Endothelial cell (in vitro differentiated cells): Measurements from ENCODE around the gene LCOR. TPM values are rescaled to one million over a fixed set of nuclear protein-coding genes. Genes with fewer than 3 reads are reported as not detected.

Experiments
- DNase-seq: peaks from one replicate; pipeline ENCODE4 v3.0.0; 2021; ENCODE audit warnings: low spot score
- H3K27ac Mint-ChIP-seq: one replicate; pipeline ENCODE4 v1.8.0; 2021; ENCODE audit warnings: mixed read lengths, inconsistent platforms; ENCODE audit not compliant: unreplicated experiment
- H3K27me3 Mint-ChIP-seq: one replicate; pipeline ENCODE4 v1.8.0; 2021; ENCODE audit warnings: mild to moderate bottlenecking, moderate library complexity, mixed read lengths, inconsistent platforms; ENCODE audit not compliant: unreplicated experiment
- H3K36me3 Mint-ChIP-seq: one replicate; pipeline ENCODE4 v1.8.0; 2021; ENCODE audit warnings: mild to moderate bottlenecking, low read depth, mixed read lengths, inconsistent platforms; ENCODE audit not compliant: unreplicated experiment
- H3K4me1 Mint-ChIP-seq: one replicate; pipeline ENCODE4 v1.8.0; 2021; ENCODE audit warnings: mild to moderate bottlenecking, mixed read lengths, inconsistent platforms; ENCODE audit not compliant: unreplicated experiment
- H3K4me3 Mint-ChIP-seq: one replicate; pipeline ENCODE4 v1.8.0; 2021; ENCODE audit warnings: mild to moderate bottlenecking, mixed read lengths, inconsistent platforms; ENCODE audit not compliant: unreplicated experiment
- H3K9me3 Mint-ChIP-seq: one replicate; pipeline ENCODE4 v1.8.0; 2021; ENCODE audit warnings: mixed read lengths, inconsistent platforms; ENCODE audit not compliant: unreplicated experiment
- total RNA-seq: library from RNA; stranded (reverse); fragmentation: NEBNext Ultra II Directional; extraction: Animal tissue kit (Norgen Biotek cat#: 25700); gene quantifications from one replicate; pipeline ENCODE4 v1.2.1, GENCODE V29; 2021; ENCODE audit not compliant: unreplicated experiment
- TF ChIP-seq, protein P1 (sequence below): fragments of 200-600 bp; sonication (generic); IDR thresholded peaks from one replicate; pipeline ENCODE4 v1.5.0; 2021; ENCODE audit warnings: antibody characterized with exemption; ENCODE audit not compliant: unreplicated experiment

Gene LCOR
- total RNA-seq, 1 donor from 2014 or later = 36.6 TPM

DNA sequence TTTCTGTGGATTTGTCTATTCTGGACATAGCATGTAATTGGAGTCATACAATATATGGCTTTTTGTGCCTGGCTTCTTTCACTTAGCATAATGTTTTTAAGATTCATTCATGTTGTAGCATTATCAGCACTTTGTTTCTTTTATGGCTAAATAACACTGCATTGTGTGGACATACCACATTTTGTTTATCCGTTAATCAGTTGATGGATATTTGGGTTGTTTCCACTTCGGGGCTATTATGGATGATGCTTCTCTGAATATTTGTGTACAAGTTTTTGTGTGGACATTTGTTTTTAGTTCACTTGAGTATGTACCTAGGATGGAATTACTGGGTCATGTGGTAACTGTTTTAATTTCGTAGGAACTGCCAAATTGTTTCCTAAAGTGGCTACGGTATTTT lies 6.4 kb downstream of the LCOR start:
- Mint-ChIP-seq H3K27me3 (peaks cover 7% of the 10 kb centered on the region), H3K4me3 (no peak overlapping the region), H3K27ac (no peak overlapping the region), H3K9me3 (no peaks in the 10 kb centered on the region), H3K36me3 (peaks cover 5% of the 10 kb centered on the region), H3K4me1 (peaks cover 26% of the 10 kb centered on the region)
- TF ChIP-seq, protein P1, sequence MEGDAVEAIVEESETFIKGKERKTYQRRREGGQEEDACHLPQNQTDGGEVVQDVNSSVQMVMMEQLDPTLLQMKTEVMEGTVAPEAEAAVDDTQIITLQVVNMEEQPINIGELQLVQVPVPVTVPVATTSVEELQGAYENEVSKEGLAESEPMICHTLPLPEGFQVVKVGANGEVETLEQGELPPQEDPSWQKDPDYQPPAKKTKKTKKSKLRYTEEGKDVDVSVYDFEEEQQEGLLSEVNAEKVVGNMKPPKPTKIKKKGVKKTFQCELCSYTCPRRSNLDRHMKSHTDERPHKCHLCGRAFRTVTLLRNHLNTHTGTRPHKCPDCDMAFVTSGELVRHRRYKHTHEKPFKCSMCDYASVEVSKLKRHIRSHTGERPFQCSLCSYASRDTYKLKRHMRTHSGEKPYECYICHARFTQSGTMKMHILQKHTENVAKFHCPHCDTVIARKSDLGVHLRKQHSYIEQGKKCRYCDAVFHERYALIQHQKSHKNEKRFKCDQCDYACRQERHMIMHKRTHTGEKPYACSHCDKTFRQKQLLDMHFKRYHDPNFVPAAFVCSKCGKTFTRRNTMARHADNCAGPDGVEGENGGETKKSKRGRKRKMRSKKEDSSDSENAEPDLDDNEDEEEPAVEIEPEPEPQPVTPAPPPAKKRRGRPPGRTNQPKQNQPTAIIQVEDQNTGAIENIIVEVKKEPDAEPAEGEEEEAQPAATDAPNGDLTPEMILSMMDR = no peak
- DNase-seq = no peak

DNA sequence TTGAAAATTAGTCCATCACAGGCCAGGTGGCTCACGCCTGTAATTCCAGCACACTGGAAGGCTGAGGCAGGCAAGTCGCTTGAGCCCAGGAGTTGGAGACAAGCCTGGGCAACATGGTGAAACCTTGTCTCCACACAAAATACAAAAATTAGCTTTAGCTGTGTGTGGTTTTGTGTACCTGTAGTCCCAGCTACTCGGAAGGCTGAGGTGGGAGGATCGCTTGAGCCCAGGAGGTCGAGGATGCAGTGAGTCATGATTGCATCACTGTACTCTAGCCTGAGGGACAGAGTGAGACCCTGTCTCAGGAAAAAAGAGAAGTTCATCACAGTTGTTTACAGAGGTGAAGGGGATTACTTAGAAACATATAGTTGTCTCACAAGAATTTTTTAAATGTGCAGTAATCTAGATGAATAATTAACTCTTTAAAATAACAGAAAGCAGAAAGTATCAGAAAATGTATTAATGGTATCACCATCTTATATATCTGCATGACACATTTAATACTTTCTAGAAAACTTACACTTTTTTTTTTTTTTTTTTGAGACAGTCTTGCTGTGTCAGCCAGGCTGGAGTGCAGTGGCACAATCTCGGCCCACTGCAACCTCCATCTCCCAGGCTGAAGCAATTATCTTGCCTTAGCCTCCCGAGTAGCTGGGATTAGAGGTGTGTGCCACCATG lies 8.9 kb downstream of the LCOR start:
- H3K27me3 Mint-ChIP-seq = no peaks in the 10 kb centered on the region
- TF ChIP-seq, protein P1 = no peak
- peaks cover 17% of the 10 kb centered on the region for H3K4me1 Mint-ChIP-seq
- H3K4me3 Mint-ChIP-seq = no peak overlapping the region
- H3K9me3 Mint-ChIP-seq = no peaks in the 10 kb centered on the region
- H3K36me3 Mint-ChIP-seq = no peaks in the 10 kb centered on the region
- H3K27ac Mint-ChIP-seq = no peak overlapping the region
- no peak for DNase-seq

DNA sequence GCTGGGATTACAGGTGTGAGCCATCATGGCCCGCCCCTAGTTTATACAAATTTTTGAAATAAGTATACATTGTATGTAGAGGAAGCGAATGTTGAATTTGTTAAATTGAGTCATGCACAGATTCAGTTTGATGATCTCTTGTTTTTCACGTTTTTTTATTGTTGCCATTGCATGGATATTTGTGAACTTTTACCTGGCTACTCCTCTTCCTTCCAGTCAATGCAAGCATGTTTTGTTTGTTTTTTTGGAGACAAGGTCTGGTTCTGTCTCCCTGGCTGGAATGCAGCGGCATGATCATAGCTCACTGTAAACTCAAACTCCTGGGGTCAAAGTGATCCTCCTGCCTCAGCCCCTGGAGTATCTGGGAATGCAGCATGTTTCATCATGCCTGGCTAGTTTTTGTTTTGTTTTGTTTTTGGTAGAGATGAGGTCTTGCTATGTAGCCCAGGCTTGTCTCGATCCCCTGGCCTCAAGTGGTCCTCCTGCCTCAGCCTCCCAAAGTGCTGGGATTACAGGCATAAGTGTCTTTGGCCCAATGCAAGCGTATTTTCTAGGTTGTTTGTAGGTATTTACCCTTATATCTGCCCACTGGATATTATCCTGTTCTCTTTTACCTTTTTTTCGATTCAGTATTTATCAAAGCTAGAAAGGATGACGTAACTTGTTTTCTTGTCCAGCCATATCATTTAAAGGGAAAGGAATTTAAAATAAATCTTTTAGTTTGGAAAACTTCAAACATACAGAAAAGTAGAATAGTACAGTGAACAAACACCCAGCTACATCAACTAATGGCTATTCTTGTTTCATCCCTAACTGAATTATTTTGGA lies 11.0 kb downstream of the LCOR start:
- DNase-seq = no peak
- Mint-ChIP-seq H3K9me3 (no peaks in the 10 kb centered on the region), H3K4me3 (no peak overlapping the region), H3K4me1 (peaks cover 10% of the 10 kb centered on the region), H3K36me3 (no peaks in the 10 kb centered on the region), H3K27me3 (no peaks in the 10 kb centered on the region), H3K27ac (no peak overlapping the region)
- TF ChIP-seq, protein P1 = no peak

DNA sequence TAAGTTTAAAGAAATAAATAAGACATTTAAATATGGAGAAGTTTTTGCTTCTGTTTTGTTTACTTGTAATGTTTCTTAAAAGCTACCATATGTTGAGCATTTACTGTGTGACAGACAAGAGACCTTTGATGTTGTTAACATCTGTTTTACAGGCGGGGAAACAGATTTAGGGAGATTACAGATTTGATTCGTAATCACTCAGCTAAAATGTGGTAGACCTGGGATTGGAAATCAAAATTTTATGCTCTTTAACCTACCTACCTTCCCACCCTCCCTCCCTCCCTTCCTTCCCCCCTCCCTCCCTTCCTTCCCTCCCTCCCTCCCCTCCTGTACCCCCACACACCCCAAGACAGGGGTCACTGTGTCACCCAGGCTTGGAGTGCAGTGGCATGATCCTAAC lies 11.7 kb downstream of the LCOR start:
- Mint-ChIP-seq H3K9me3 (no peaks in the 10 kb centered on the region), H3K27me3 (no peaks in the 10 kb centered on the region), H3K4me3 (no peak overlapping the region), H3K36me3 (no peaks in the 10 kb centered on the region), H3K4me1 (peaks cover 10% of the 10 kb centered on the region), H3K27ac (no peak overlapping the region)
- TF ChIP-seq, protein P1 = no peak
- no peak for DNase-seq

DNA sequence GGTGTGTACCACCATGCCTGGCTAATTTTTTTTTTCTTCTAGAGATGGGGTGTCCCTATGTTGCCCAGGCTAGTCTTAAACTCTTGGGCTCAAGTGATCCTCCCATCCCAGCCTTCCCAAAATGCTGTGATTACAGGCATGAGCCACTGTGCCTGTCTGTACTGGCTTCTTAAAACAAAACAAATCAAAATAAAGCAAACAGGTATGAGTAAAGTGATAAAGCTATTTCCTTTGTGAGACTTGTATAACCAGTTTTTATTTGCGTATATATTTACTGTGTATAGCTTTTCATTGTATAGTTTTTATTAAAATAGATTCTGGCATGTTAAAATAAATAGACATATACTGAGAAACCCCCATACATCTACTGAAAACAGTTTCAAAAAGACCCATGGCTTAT lies 14.3 kb downstream of the LCOR start:
- Mint-ChIP-seq H3K27ac (no peak overlapping the region), H3K4me1 (peaks cover 10% of the 10 kb centered on the region), H3K36me3 (no peaks in the 10 kb centered on the region), H3K9me3 (no peaks in the 10 kb centered on the region), H3K4me3 (no peak overlapping the region), H3K27me3 (no peaks in the 10 kb centered on the region)
- TF ChIP-seq, protein P1 = no peak
- DNase-seq = no peak
